ENCODE data around the gene HSPB7.

GRCh38 chr1:15974855-15975254 lies 43.0 kb downstream of the HSPB7 start:
- no peak for TF ChIP-seq POLR2AphosphoS5 (IDR thresholded peaks at IDR 0.05; ENCODE audit: low read depth, low read length)
- no peak for TF ChIP-seq REST (IDR thresholded peaks at IDR 0.05; ENCODE audit: insufficient read depth in 1 of 2, low read depth in 2 of 2, low read length in 2 of 2)
- TF ChIP-seq SIN3A (IDR thresholded peaks at IDR 0.05; ENCODE audit: borderline replicate concordance, insufficient read depth, low read length) = no peak
- TF ChIP-seq TAF1 (IDR thresholded peaks at IDR 0.05; ENCODE audit: borderline replicate concordance, insufficient read depth, low read length) = no peak
- no peak for TF ChIP-seq FOXP2 (optimal IDR thresholded peaks at IDR 0.05; ENCODE audit: borderline replicate concordance, extremely low read depth, extremely low read length, insufficient read depth)

All from PFSK-1 (cell line).